ENCODE data around the gene FGGY. TPM values are rescaled to one million over a fixed set of nuclear protein-coding genes. Genes with fewer than 3 reads are reported as not detected.

Gene FGGY
- total RNA-seq, 1 experiment from 2014 or later, result 10.2 TPM

DNA sequence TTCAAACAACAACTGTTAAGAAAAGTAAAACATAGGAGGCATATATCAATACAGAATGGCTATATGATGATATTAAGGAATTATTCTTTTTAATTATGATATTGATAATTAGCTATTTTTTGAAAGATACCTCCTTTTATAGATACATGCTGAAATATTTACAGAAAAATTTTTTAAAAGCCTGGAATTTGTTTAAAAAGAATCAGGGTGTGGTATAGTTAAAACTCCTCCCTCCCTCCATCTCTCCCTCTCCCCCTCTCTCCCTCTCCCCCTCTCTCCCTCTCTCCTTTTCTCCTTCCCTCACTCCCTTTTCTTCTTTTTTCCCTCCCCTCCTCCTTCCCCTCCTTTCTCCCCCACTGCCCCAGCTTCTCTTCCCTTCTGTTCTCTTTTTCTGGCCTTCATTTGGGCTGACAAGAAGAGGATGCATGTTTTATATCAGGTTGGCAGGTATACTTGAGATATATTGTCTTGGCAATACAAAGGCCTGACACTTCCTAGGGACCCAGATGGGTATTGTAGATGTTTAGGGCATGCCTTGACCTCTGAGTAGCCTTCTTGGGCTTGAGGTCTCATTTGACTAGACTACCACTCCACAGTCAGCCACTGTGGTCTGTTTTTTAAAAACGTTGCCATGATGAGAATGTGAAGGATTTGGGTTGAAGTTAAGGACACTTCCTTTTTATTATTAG, 124.5 kb downstream of the FGGY start:
- no peak for DNase-seq (ENCODE audit: low spot score)
- in situ Hi-C loops (cut with HindIII; ENCODE audit: low sequenced_read_pairs), result no loop called here

DNA sequence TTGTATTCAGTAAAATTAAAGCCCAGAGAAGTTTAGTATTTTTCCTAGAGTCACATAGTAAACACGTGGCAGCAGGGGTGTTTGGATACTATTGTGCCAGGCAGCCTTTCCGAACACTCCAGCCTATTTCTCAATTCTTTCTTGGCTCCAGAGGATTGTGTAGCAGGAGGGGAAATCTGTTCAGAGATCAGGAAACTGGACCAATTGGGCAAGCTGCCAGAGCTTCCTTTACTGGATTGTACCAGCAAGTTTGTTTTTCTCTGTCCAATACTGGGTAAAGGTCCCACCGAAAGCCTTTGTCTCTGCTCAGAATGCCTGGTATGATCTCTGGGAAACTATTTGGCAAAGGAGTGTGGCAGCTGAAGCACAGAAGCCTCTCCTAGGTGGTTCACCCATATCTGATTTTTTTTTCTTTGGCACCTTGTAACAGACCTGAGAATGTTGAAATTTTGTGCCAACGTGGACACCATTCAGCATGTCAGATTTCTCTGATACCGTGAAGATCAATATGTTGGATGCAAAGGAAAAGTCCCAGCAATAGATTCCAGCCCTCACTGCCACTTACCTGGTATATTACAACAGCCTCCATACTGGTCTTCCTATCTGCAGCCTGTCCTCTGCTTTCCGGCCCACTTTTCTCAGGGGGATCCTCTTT, 126.2 kb downstream of the FGGY start:
- DNase-seq (ENCODE audit: low spot score), result peak; percentile 90
- in situ Hi-C loops (cut with HindIII; ENCODE audit: low sequenced_read_pairs), result no loop called here

GRCh38 chr1:59427155-59427554, 130.3 kb downstream of the FGGY start:
- peak; percentile 67 for DNase-seq (ENCODE audit: low spot score)
- in situ Hi-C loops (cut with HindIII; ENCODE audit: low sequenced_read_pairs), result no loop called here

GRCh38 chr1:59427784-59428183, 130.9 kb downstream of the FGGY start:
- in situ Hi-C loops (cut with HindIII; ENCODE audit: low sequenced_read_pairs), result no loop called here
- no peak for DNase-seq (ENCODE audit: low spot score)

- in situ Hi-C loops (cut with HindIII; ENCODE audit: low sequenced_read_pairs), result no loop called here
- DNase-seq (ENCODE audit: low spot score), result no peak
Observed at GRCh38 chr1:59428828-59429227, 131.9 kb downstream of the FGGY start.

DNA sequence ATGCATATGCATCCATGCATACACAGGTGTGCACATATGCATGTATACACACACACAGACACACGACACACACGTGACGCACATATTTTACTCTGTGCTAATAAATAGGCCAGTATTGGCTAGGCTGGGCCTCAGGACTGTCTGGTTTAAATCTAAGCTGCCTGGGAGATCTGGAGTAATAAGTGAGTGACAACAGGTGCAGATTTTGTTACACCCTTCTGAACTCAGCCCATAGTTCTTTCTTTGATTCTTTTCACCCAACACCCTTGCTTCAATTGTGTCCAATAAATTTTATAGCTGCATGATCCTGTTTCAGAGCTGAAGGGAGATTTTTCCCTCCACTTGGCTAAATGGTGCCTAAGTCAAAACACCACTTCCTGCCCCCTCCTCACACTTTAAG, 132.8 kb downstream of the FGGY start:
- DNase-seq (ENCODE audit: low spot score), result no peak
- in situ Hi-C loops (cut with HindIII; ENCODE audit: low sequenced_read_pairs), result no loop called here

- DNase-seq (ENCODE audit: low spot score), result no peak
- in situ Hi-C loops (cut with HindIII; ENCODE audit: low sequenced_read_pairs), result no loop called here
Observed at GRCh38 chr1:59431566-59432294, 134.8 kb downstream of the FGGY start.

DNA sequence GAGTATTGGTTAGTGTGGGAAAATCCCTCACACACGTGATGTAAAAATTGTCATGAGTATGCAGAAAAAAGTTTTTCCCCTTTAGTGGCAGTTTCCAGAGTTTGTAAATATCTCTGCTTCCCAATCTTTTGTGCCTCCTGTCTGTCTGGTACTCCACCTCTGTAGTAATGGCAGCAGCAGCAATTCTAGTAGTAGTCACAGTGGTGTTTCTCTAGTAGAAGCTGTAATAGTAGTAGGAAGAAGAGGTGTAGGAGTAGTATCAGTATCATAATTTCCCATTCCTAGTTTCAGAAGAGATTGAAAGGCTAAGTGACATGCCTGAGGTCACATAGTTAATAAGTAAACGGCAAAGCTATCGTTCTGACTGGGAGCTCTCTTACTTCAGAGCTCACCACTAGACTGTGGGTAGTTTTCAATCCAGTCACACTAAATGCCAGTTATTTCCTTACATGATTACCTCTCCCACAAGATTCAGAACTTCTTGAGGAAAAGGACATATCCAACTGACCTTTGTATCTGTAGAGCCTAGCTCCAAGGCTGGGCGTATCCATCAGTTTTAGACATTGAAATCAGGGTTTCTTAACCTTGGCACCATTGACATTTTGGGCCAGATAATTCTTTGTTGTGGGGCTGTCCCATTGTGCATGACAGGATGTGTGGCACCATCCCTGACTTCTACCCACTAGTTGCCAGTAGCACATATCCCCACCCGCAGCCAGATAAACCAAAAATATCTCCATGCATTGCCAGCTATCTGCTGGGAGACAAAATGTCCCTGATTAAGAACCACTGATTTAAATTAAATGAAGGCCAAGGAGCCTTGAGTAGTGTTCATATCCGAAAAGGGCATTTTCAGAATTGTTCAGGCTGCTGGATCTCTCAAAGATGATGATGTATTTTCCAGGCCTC, 135.9 kb downstream of the FGGY start:
- peak; percentile 66 for DNase-seq (ENCODE audit: low spot score)
- in situ Hi-C loops (cut with HindIII; ENCODE audit: low sequenced_read_pairs), result no loop called here

GRCh38 chr1:59433440-59433813, 136.5 kb downstream of the FGGY start:
- DNase-seq (ENCODE audit: low spot score), result no peak
- in situ Hi-C loops (cut with HindIII; ENCODE audit: low sequenced_read_pairs), result no loop called here

DNA sequence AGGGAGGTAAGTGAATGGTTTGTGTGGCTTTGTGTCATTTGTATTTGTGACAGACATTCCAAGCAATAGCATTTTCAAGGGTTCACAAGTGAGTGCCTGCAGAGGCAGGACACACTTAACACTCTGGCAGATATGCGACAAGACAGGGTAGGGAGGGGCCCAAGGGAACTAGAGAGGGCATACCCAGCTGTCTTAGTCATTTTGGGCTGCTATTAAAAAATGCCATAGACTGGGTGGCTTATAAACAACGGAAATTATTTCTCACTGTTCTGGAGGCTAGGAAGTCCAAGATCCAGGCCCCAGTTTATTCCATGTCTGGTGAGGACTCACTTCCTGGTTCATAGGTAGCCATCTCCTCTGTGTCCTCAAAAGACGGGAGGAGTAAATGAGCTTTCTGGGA, 137.4 kb downstream of the FGGY start:
- no peak for DNase-seq (ENCODE audit: low spot score)
- in situ Hi-C loops (cut with HindIII; ENCODE audit: low sequenced_read_pairs), result no loop called here

GRCh38 chr1:59436637-59437036, 139.7 kb downstream of the FGGY start:
- no peak for DNase-seq (ENCODE audit: low spot score)

DNA sequence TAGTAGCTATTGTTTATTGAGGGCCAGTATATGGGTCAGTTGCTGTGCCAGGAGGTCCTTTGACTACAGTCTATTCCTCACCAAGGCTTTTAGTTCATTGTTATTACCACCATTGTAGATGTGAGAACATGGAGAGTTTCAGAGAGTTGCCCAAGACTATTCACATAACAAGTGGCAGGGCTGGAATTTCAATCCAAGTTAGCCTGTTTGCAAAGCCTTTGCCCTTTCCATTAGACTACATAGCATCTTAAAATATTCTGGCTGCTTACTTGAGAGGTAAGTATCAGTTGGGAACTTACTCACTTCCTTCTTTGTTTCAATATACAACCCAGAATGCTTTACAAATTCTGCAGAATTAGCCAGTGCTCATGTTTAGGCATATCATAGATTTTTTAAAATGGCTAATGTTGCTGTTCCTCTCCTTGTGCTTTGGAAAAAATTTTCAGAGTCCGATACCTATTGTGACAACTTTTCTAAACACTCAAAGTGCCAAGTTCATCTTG, 141.2 kb downstream of the FGGY start:
- in situ Hi-C loops (cut with HindIII; ENCODE audit: low sequenced_read_pairs), result no loop called here

More at GRCh38 chr1:59436637-59437036, 139.7 kb downstream of the FGGY start:
- in situ Hi-C loops (cut with HindIII; ENCODE audit: low sequenced_read_pairs), result no loop called here

DNA sequence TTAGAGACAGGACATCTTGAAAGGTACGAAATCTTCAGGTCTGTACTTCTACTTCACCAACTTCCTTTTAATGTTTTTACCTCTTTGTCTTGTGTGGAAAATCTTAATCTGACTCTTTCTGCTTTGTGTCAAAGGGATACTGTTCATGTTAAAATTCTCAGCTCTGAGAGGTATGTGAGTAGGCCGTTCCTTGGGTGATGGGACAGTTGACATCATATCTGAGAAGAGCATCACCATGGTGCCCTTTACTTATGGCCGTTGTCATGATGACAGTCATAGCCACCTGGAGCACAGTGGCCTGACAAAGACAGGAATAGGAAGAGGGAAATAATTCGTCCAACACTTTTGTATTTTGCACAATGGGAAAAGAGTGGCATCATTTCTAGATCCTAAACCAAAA, 145.6 kb downstream of the FGGY start:
- in situ Hi-C loops (cut with HindIII; ENCODE audit: low sequenced_read_pairs), result no loop called here
- DNase-seq (ENCODE audit: low spot score), result no peak

More for the DNA sequence above, 141.2 kb downstream of the FGGY start:
- no peak for DNase-seq (ENCODE audit: low spot score)

DNA sequence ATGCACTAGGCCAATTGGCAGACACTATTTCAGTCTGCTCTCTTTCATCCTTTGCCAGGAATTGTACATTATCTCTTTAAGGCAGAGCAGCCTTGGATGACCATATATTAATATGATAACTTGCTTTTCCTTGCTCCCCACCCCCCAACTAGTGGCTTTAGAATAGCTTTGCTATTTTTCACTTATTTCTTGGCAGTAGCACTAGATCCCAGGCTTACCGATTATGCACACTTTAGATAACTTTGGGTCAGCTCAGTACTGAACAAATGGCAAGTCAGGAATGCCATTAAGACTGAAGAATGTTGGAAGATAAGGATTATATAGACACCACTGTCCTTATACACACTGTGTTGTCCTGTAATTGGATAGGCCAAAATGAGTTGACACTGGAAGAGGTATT, 146.4 kb downstream of the FGGY start:
- no peak for DNase-seq (ENCODE audit: low spot score)
- in situ Hi-C loops (cut with HindIII; ENCODE audit: low sequenced_read_pairs), result no loop called here

- DNase-seq (ENCODE audit: low spot score), result no peak
- in situ Hi-C loops (cut with HindIII; ENCODE audit: low sequenced_read_pairs), result no loop called here
Observed at GRCh38 chr1:59444520-59444919, 147.6 kb downstream of the FGGY start.

DNA sequence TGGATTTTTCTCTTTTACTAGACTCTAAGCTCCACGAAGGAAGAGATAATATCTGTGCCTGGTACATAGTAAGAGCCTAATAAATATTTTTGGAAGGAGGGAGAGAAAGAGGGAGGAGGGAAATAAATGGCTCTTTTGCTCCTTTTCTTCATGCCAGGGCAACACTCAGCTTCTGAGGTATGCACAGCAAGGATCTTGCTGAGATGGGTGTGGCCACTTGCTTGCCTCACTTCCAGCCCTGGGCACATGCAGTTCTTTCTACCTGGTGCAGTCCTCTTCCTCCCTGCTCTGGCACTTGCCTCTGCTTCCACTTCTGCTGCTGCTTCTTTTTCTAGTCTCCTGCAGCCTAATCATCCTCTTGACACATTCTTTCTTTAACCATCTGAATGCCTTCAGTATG, 148.1 kb downstream of the FGGY start:
- in situ Hi-C loops (cut with HindIII; ENCODE audit: low sequenced_read_pairs), result no loop called here
- peak; percentile 28 for DNase-seq (ENCODE audit: low spot score)

- peak; percentile 35 for DNase-seq (ENCODE audit: low spot score)
- in situ Hi-C loops (cut with HindIII; ENCODE audit: low sequenced_read_pairs), result no loop called here
Observed at GRCh38 chr1:59446257-59446901, 149.5 kb downstream of the FGGY start.

- in situ Hi-C loops (cut with HindIII; ENCODE audit: low sequenced_read_pairs), result no loop called here
- no peak for DNase-seq (ENCODE audit: low spot score)
Observed at GRCh38 chr1:59452026-59452425, 155.1 kb downstream of the FGGY start.

DNA sequence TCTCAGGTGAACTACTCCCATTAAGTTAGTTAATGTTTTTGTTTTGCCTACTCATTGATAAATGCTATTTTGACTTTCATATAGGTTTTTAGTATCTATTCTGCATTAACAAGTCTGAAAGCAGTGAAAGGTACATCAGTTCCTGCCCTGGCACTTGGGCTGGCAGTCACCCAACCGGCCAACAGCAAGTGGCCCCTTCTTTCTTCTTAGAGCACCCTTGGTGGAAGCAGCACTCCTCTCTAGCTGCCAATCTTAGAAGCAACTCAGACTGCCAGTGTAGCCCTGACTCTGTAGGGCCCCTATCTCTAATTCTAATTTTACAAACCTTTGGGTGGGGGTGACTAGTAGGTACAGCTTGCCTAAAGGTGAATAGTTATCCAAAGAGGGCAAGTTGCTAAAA, 155.7 kb downstream of the FGGY start:
- DNase-seq (ENCODE audit: low spot score), result no peak
- in situ Hi-C loops (cut with HindIII; ENCODE audit: low sequenced_read_pairs), result no loop called here

All from G401 (cell line).